Panc1 (cell line): ENCODE results near the gene RAPGEF1.

Experiments used
- POLR2AphosphoS5 ChIP-seq: IDR thresholded peaks from 2 replicates; pipeline ENCODE4 v1.6.1; 2012; ENCODE audit warnings: mild to moderate bottlenecking, low read depth, low read length, moderate library complexity
- SIN3A ChIP-seq: IDR thresholded peaks from 2 replicates; pipeline ENCODE4 v1.6.1; 2012; ENCODE audit warnings: low read depth, mild to moderate bottlenecking, low read length, moderate library complexity, borderline replicate concordance; ENCODE audit not compliant: insufficient read depth
- TF ChIP-seq, protein P1 (sequence below): fragments of 450-650 bp; IDR thresholded peaks from 2 replicates; pipeline ENCODE4 v1.5.1; 2017; ENCODE audit warnings: mild to moderate bottlenecking

DNA sequence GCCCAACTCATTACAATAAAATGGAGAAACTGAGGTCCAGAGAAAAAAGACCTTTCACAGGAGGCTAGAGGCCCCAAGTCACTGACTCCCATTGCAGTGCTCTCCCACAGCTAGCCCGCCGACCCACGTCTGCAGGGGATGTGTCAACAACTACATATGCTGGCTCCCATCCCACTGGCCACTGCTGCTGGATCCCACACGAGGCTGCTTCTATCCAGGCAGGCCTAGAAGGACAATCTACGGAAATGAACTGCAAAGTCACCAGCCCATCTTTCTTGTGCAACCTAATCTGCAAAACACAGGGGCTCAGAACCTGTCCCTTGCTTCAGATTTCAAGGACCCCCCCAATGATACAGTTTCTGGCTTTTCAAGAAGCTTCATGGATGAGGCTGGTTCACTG, 24.0 kb downstream of the RAPGEF1 start:
- no peak for TF ChIP-seq POLR2AphosphoS5
- TF ChIP-seq, protein P1, sequence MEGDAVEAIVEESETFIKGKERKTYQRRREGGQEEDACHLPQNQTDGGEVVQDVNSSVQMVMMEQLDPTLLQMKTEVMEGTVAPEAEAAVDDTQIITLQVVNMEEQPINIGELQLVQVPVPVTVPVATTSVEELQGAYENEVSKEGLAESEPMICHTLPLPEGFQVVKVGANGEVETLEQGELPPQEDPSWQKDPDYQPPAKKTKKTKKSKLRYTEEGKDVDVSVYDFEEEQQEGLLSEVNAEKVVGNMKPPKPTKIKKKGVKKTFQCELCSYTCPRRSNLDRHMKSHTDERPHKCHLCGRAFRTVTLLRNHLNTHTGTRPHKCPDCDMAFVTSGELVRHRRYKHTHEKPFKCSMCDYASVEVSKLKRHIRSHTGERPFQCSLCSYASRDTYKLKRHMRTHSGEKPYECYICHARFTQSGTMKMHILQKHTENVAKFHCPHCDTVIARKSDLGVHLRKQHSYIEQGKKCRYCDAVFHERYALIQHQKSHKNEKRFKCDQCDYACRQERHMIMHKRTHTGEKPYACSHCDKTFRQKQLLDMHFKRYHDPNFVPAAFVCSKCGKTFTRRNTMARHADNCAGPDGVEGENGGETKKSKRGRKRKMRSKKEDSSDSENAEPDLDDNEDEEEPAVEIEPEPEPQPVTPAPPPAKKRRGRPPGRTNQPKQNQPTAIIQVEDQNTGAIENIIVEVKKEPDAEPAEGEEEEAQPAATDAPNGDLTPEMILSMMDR, result no peak
- TF ChIP-seq SIN3A, result no peak
